ENCODE data around the gene ZC3H7B. TPM values are rescaled to one million over a fixed set of nuclear protein-coding genes. Genes with fewer than 3 reads are reported as not detected.

Gene ZC3H7B
- total RNA-seq, 1 donor from 2014 or later = 58.2 TPM

- CTCF ChIA-PET = interaction anchor here (1.6 to 1.9 kb wide), 2 partner anchors 109 to 118 kb away, joined by 5 to 6 read pairs; no protein-coding TSS in a partner anchor
- peak overlapping the region; percentile 53 for H3K27ac Mint-ChIP-seq
Observed at GRCh38 chr22:41408665-41409064, 107.3 kb downstream of the ZC3H7B start.

More at GRCh38 chr22:41408665-41409064, 107.3 kb downstream of the ZC3H7B start:
- TF ChIP-seq CTCF (IDR thresholded peaks at IDR 0.05) = no peak
- Mint-ChIP-seq H3K27me3 (no peaks in the 10 kb centered on the region), H3K36me3 (ENCODE audit: low read depth) (peaks cover 3% of the 10 kb centered on the region), H3K4me3 (no peak overlapping the region), H3K9me3 (no peaks in the 10 kb centered on the region), H3K4me1 (peaks cover 60% of the 10 kb centered on the region)
- intact Hi-C loops (cut with micrococcal nuclease) = no loop called here
- DNase-seq = no peak
- ATAC-seq (ENCODE audit: low read depth) = no peak
- POLR2A ChIA-PET = interaction anchor here (0.6 to 2.4 kb wide), 9 partner anchors 10 to 118 kb away, joined by 3 to 9 read pairs (median 4); partner anchors contain the start of genes ACO2, PHF5A and TEF

Other genes with a start within 250 kb of the ZC3H7B start
- gene EP300, start 208.9 kb upstream of the ZC3H7B start, total RNA-seq = 131 and 159 TPM in 2 replicates
- gene L3MBTL2, start 96.2 kb upstream of the ZC3H7B start, total RNA-seq = 39.9 and 42.3 TPM in 2 replicates
- gene CHADL, start 60.6 kb upstream of the ZC3H7B start, total RNA-seq = 0.10 TPM in 1 of 2 replicates, not detected in the other
- 48.9 and 56.4 TPM in 2 replicates for gene RANGAP1, start 15.3 kb upstream of the ZC3H7B start, total RNA-seq
- 5.1 and 5.2 TPM in 2 replicates for gene TEF, start 80.4 kb downstream of the ZC3H7B start, total RNA-seq
- gene TOB2, start 145.3 kb downstream of the ZC3H7B start, total RNA-seq = 53.7 and 60.3 TPM in 2 replicates
- gene PHF5A, start 167.2 kb downstream of the ZC3H7B start, total RNA-seq = 47.4 and 54.0 TPM in 2 replicates
- gene ACO2, start 167.6 kb downstream of the ZC3H7B start, total RNA-seq = 152 and 153 TPM in 2 replicates
- gene POLR3H, start 242.9 kb downstream of the ZC3H7B start, total RNA-seq = 39.0 and 43.9 TPM in 2 replicates